ENCODE results near the gene KAZN.

Gene KAZN

GRCh38 chr1:14999441-14999840, 401.0 kb downstream of the KAZN start:
- TF ChIP-seq FOXM1 (IDR thresholded peaks at IDR 0.05; ENCODE audit: borderline replicate concordance, low read depth) (no peak), TCF12 (IDR thresholded peaks at IDR 0.05; ENCODE audit: low read depth) (no peak), YY1 (IDR thresholded peaks at IDR 0.05; ENCODE audit: low read depth) (no peak), TEAD4 (IDR thresholded peaks at IDR 0.05) (no peak), CEBPB (IDR thresholded peaks at IDR 0.05) (no peak), CREB1 (IDR thresholded peaks at IDR 0.05; ENCODE audit: low read depth) (no peak), ZBTB7A (IDR thresholded peaks at IDR 0.05; ENCODE audit: low read depth) (no peak), RAD21 (IDR thresholded peaks at IDR 0.05; ENCODE audit: low read depth) (no peak), USF1 (IDR thresholded peaks at IDR 0.05) (no peak), NFIC (IDR thresholded peaks at IDR 0.05) (no peak), REST (IDR thresholded peaks at IDR 0.05; ENCODE audit: low read depth) (no peak), MAX (IDR thresholded peaks at IDR 0.05) (no peak), EGR1 (IDR thresholded peaks at IDR 0.05) (no peak), EP300 (IDR thresholded peaks at IDR 0.05; ENCODE audit: borderline replicate concordance) (no peak), TAF1 (IDR thresholded peaks at IDR 0.05; ENCODE audit: low read depth) (no peak)

- TF ChIP-seq EGR1 (IDR thresholded peaks at IDR 0.05) (no peak), RAD21 (IDR thresholded peaks at IDR 0.05; ENCODE audit: low read depth) (peak; percentile 29; the same call in 1 of the 2 replicates)
Measured at GRCh38 chr1:15000030-15000429, 401.5 kb downstream of the KAZN start.

- TF ChIP-seq EP300 (IDR thresholded peaks at IDR 0.05; ENCODE audit: borderline replicate concordance) (no peak), REST (IDR thresholded peaks at IDR 0.05; ENCODE audit: low read depth) (no peak), TCF12 (IDR thresholded peaks at IDR 0.05; ENCODE audit: low read depth) (no peak), ZBTB7A (IDR thresholded peaks at IDR 0.05; ENCODE audit: low read depth) (no peak), USF1 (IDR thresholded peaks at IDR 0.05) (no peak), TAF1 (IDR thresholded peaks at IDR 0.05; ENCODE audit: low read depth) (no peak), MAX (IDR thresholded peaks at IDR 0.05) (no peak), TEAD4 (IDR thresholded peaks at IDR 0.05) (no peak), EGR1 (IDR thresholded peaks at IDR 0.05) (no peak), FOXM1 (IDR thresholded peaks at IDR 0.05; ENCODE audit: borderline replicate concordance, low read depth) (no peak), CREB1 (IDR thresholded peaks at IDR 0.05; ENCODE audit: low read depth) (no peak), RAD21 (IDR thresholded peaks at IDR 0.05; ENCODE audit: low read depth) (no peak), CEBPB (IDR thresholded peaks at IDR 0.05) (no peak), NFIC (IDR thresholded peaks at IDR 0.05) (no peak)
Measured at GRCh38 chr1:15000671-15001070, 402.2 kb downstream of the KAZN start.

GRCh38 chr1:15001317-15001915, 402.9 kb downstream of the KAZN start:
- TF ChIP-seq TEAD4 (IDR thresholded peaks at IDR 0.05), result no peak
- no peak for TF ChIP-seq RAD21 (IDR thresholded peaks at IDR 0.05; ENCODE audit: low read depth)
- no peak for TF ChIP-seq CREB1 (IDR thresholded peaks at IDR 0.05; ENCODE audit: low read depth)
- no peak for TF ChIP-seq EP300 (IDR thresholded peaks at IDR 0.05; ENCODE audit: borderline replicate concordance)
- TF ChIP-seq MAX (IDR thresholded peaks at IDR 0.05), result no peak
- no peak for TF ChIP-seq EGR1 (IDR thresholded peaks at IDR 0.05)
- TF ChIP-seq ZBTB7A (IDR thresholded peaks at IDR 0.05; ENCODE audit: low read depth), result no peak
- TF ChIP-seq REST (IDR thresholded peaks at IDR 0.05; ENCODE audit: low read depth), result no peak
- TF ChIP-seq USF1 (IDR thresholded peaks at IDR 0.05), result no peak
- no peak for TF ChIP-seq NFIC (IDR thresholded peaks at IDR 0.05)
- TF ChIP-seq YY1 (IDR thresholded peaks at IDR 0.05; ENCODE audit: low read depth), result no peak
- no peak for TF ChIP-seq CEBPB (IDR thresholded peaks at IDR 0.05)
- TF ChIP-seq FOXM1 (IDR thresholded peaks at IDR 0.05; ENCODE audit: borderline replicate concordance, low read depth), result no peak
- no peak for TF ChIP-seq TCF12 (IDR thresholded peaks at IDR 0.05; ENCODE audit: low read depth)
- TF ChIP-seq TAF1 (IDR thresholded peaks at IDR 0.05; ENCODE audit: low read depth), result no peak
